Limb (tissue), 2 donors: ENCODE results near the gene KIF4B.

Source experiments
- DNase-seq, 2 donors: peaks; one replicate each; pipeline ENCODE4 v3.0.0-alpha.2; 2016; ENCODE audit errors: extremely low spot score in 2 of 2

KIF4B gene

GRCh38 chr5:155056644-155057269 is 43.2 kb downstream of the KIF4B start:
- no peak for DNase-seq

DNA sequence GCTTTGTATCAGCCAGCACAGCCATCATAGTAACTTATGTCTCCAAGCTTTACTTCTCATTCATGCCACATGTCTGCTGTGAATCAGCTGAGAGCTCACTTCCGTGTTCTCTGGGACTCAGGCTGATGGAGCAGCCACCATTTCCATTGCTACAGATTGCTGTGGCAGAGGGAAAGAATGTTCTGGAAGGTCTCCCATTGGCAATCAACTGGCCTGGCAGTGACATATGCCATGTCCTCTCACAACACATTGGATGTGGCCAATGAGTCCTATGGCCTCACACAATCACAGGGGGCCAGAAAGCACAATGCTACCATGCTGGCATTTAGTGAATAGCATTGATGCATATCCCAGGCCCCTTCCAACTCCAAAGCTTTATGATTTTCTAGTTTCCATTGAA is 44.1 kb downstream of the KIF4B start:
- no peak for DNase-seq

DNA sequence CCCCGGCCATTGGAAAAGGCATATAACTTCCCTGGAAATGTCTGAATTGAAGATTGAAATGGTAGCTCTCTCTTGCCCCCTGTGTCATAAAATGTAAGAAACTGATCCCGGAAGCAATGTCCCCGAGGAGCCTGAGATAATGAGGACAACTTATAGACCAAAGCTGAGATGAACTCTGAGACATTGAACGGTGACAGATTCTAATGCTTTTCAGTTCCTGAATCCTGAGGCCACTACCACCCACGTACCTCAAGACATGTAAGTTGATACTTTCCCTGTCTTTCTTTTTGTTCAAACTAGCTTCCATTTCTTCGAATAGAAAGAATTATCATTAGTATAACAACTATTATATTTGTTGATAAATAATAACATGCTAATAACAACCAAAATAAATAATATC is 51.0 kb downstream of the KIF4B start:
- DNase-seq: no peak

DNA sequence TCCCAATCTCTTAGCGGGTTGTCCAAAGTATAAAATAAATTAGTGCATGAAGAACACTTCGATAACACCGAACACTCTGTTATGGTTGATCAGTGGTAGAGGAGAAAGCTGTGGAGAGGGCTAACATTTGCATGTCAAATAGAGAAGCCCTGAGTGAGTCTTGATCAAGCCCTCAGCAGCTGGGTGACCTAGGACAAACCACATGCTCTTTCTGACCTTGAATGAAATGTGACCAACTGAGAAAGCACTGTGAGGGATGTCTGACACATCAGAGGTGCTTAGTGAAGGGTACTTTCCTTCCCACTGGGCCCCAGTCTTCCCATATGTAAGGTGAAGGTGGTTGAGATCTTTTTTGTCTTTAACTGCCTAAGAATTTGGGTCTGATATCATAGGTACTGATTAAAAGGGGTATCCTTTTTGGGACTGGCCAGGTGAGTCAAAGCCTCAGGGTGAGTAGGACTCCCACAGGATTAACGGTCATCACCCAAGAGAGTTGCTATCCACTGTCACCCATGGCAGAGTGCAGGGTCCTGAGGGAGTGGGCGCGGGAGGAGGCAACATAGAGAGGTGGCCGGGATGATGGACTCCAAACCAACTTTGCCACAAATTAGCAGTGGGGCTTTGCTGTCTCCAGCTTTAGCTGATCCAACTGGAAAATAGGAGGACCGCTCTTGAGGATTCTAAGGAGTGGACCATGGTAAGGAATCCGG is 53.5 kb downstream of the KIF4B start:
- no peak for DNase-seq
